Smooth muscle cell (in vitro differentiated cells): Measurements from ENCODE around the gene HYAL1. TPM values are rescaled to one million over a fixed set of nuclear protein-coding genes. Genes with fewer than 3 reads are reported as not detected.
A peak's percentile ranks its signal among the peaks of the same experiment; 100 is the strongest.

ENCODE experiments used
- DNase-seq: peaks from one replicate; lab custom pipeline; 2025; ENCODE audit not compliant: unreplicated experiment; lab: John Stamatoyannopoulos, UW
- H2AFZ ChIP-seq: fragments of 200-600 bp; sonication (generic); 2 replicates; pipeline ENCODE4 v1.6.0; 2016; ENCODE audit warnings: antibody characterized with exemption, low read depth, mild to moderate bottlenecking
- H3F3A ChIP-seq: fragments of 200-600 bp; sonication (generic); 2 replicates; pipeline ENCODE4 v1.6.0; 2017; ENCODE audit warnings: antibody characterized with exemption, low read depth
- H3K27ac ChIP-seq: fragments of 200-600 bp; sonication (generic); 2 replicates; pipeline ENCODE4 v1.5.1; 2016; ENCODE audit warnings: low read depth, mild to moderate bottlenecking
- H3K27me3 ChIP-seq: fragments of 200-600 bp; sonication (generic); 2 replicates; pipeline ENCODE4 v1.6.1; 2016; ENCODE audit warnings: low read depth, mild to moderate bottlenecking
- H3K36me3 ChIP-seq: fragments of 200-600 bp; sonication (generic); 2 replicates; pipeline ENCODE4 v1.5.1; 2016; ENCODE audit warnings: low read depth
- H3K4me1 ChIP-seq: fragments of 200-600 bp; sonication (generic); 2 replicates; pipeline ENCODE4 v1.5.1; 2016; ENCODE audit warnings: low read depth
- H3K4me2 ChIP-seq: fragments of 200-600 bp; sonication (generic); 2 replicates; pipeline ENCODE4 v1.6.0; 2016; ENCODE audit warnings: mild to moderate bottlenecking
- H3K4me3 ChIP-seq: fragments of 200-600 bp; sonication (generic); 2 replicates; pipeline ENCODE4 v1.5.1; 2016; ENCODE audit warnings: mild to moderate bottlenecking
- H3K79me2 ChIP-seq: fragments of 200-600 bp; sonication (generic); 2 replicates; pipeline ENCODE4 v1.6.0; 2016; ENCODE audit warnings: low read depth, mild to moderate bottlenecking
- H3K9ac ChIP-seq: fragments of 200-600 bp; sonication (generic); 2 replicates; pipeline ENCODE4 v1.6.0; 2016; ENCODE audit warnings: low read depth
- H3K9me3 ChIP-seq: fragments of 200-600 bp; sonication (generic); replicated peaks from 2 replicates; pipeline ENCODE4 v1.5.1; 2016; ENCODE audit warnings: low read depth
- H4K20me1 ChIP-seq: fragments of 200-600 bp; sonication (generic); 2 replicates; pipeline ENCODE4 v1.6.0; 2016; ENCODE audit warnings: low read depth
- CTCF ChIP-seq: fragments of 200-600 bp; sonication (generic); IDR thresholded peaks from 2 replicates; pipeline ENCODE4 v1.5.1; 2017; ENCODE audit warnings: borderline replicate concordance, mild to moderate bottlenecking, antibody characterized with exemption; ENCODE audit not compliant: insufficient read depth, poor library complexity, severe bottlenecking
- WGBS: methylation state at CpG from one replicate; pipeline ENCODE4 v1.1.7; 2016; ENCODE audit warnings: low lambda C conversion rate; 5-methylcytosine and 5-hydroxymethylcytosine counted together
- polyA plus RNA-seq: library from polyadenylated mRNA; unstranded; fragments of >200 nt; fragmentation: Nextera tagmentation; extraction: Ambion mirVana; gene quantifications from 2 replicates; pipeline ENCODE4 v1.2.1, GENCODE V29; 2016
- total RNA-seq: library from RNA; depleted of rRNA; stranded (reverse); fragments of >200 nt; gene quantifications from 2 replicates; pipeline ENCODE4 v1.2.3, GENCODE V29; 2014

HYAL1 gene
- total and polyA plus RNA-seq, 2 experiments from 2014 or later, result 1.0 TPM; not detected in 1

- Histone ChIP-seq H3K4me2 (peak overlapping the region; percentile 94), H3K79me2 (no peaks in the 10 kb centered on the region), H3K9ac (no peak overlapping the region), H4K20me1 (no peaks in the 10 kb centered on the region), H2AFZ (no peak overlapping the region), H3F3A (peaks cover 4% of the 10 kb centered on the region), H3K36me3 (no peaks in the 10 kb centered on the region), H3K4me1 (peaks cover 13% of the 10 kb centered on the region), H3K4me3 (no peak overlapping the region), H3K27me3 (no peaks in the 10 kb centered on the region), H3K27ac (no peak overlapping the region), H3K9me3 (no peaks in the 10 kb centered on the region)
- WGBS, result 97% methylated on average over 6 of the region's 6 CpGs
- no peak for DNase-seq
- TF ChIP-seq CTCF, result no peak
These were observed 2.6 kb downstream of the HYAL1 start for GRCh38 chr3:50300681-50301254.

- peaks cover 4% of the 10 kb centered on the region for H3F3A ChIP-seq
- peak overlapping the region; percentile 94 for H3K4me2 ChIP-seq
These were observed 3.3 kb downstream of the HYAL1 start for GRCh38 chr3:50299929-50300680.

GRCh38 chr3:50299638-50299928, 3.8 kb downstream of the HYAL1 start:
- DNase-seq, result no peak
- no peaks in the 10 kb centered on the region for H3K27me3 ChIP-seq
- no peaks in the 10 kb centered on the region for H3K79me2 ChIP-seq
- H3F3A ChIP-seq, result peaks cover 4% of the 10 kb centered on the region
- no peak for TF ChIP-seq CTCF
- no peaks in the 10 kb centered on the region for H3K9me3 ChIP-seq
- H2AFZ ChIP-seq, result peak overlapping the region; percentile 75
- H3K9ac ChIP-seq, result peak overlapping the region; percentile 84
- peaks cover 13% of the 10 kb centered on the region for H3K4me1 ChIP-seq
- H3K4me2 ChIP-seq, result peak overlapping the region; percentile 94
- H3K27ac ChIP-seq, result peak overlapping the region; percentile 85
- no peaks in the 10 kb centered on the region for H4K20me1 ChIP-seq
- 4% methylated on average over 12 of the region's 12 CpGs for WGBS
- H3K4me3 ChIP-seq, result peak overlapping the region; percentile 58
- H3K36me3 ChIP-seq, result no peaks in the 10 kb centered on the region

More at GRCh38 chr3:50299929-50300680, 3.3 kb downstream of the HYAL1 start:
- Histone ChIP-seq H4K20me1 (no peaks in the 10 kb centered on the region), H3K9ac (peak overlapping the region; percentile 84), H2AFZ (peak overlapping the region; percentile 75), H3K4me1 (peaks cover 13% of the 10 kb centered on the region), H3K27me3 (no peaks in the 10 kb centered on the region), H3K9me3 (no peaks in the 10 kb centered on the region), H3K36me3 (no peaks in the 10 kb centered on the region), H3K79me2 (no peaks in the 10 kb centered on the region), H3K4me3 (peak overlapping the region; percentile 58), H3K27ac (peak overlapping the region; percentile 85)
- no peak for DNase-seq
- TF ChIP-seq CTCF, result no peak
- WGBS, result 68% methylated on average over 12 of the region's 12 CpGs
